HepG2 (cell line): ENCODE measurements around the gene PIEZO1. TPM values are rescaled to one million over a fixed set of nuclear protein-coding genes. Genes with fewer than 3 reads are reported as not detected.

ENCODE experiments used
- CHCHD3 ChIP-seq: sonication (generic); formaldehyde crosslinking; IDR thresholded peaks from 2 replicates; pipeline ENCODE4 v1.8.0; 2022; ENCODE audit warnings: mild to moderate bottlenecking, missing genetic modification reagents, moderate library complexity
- CREB1 ChIP-seq, 2 experiments: fragments of 450-650 bp in 1 of 2; IDR thresholded peaks; 2 replicates each; pipeline ENCODE4 v1.6.1; 2016 to 2017; ENCODE audit warnings: control low read depth in 1 of 2, mild to moderate bottlenecking in 1 of 2, missing compliant biosample characterization in 1 of 2, missing genetic modification characterization in 1 of 2
- HNRNPL ChIP-seq: fragments of 200-400 bp; formaldehyde crosslinking; IDR thresholded peaks from 2 replicates; pipeline ENCODE4 v1.6.1; 2017; ENCODE audit warnings: mild to moderate bottlenecking, low read depth, low read length
- NFATC3 ChIP-seq: sonication (generic); formaldehyde crosslinking; IDR thresholded peaks from 2 replicates; pipeline ENCODE4 v1.5.1; 2020; ENCODE audit warnings: mild to moderate bottlenecking, missing genetic modification reagents
- RBAK ChIP-seq: sonication (generic); formaldehyde crosslinking; IDR thresholded peaks from 2 replicates; pipeline ENCODE4 v1.5.1; 2020; ENCODE audit warnings: mild to moderate bottlenecking, missing genetic modification reagents
- RNF2 ChIP-seq: fragments of 450-650 bp; conservative IDR thresholded peaks from 2 replicates; pipeline ENCODE4 v1.6.1; 2016; ENCODE audit warnings: low read depth
- SAFB2 ChIP-seq: sonication (generic); formaldehyde crosslinking; IDR thresholded peaks from 2 replicates; pipeline ENCODE4 v1.5.1; 2020; ENCODE audit warnings: missing genetic modification reagents, low read depth, mild to moderate bottlenecking, borderline replicate concordance
- SIX1 ChIP-seq: sonication (generic); formaldehyde crosslinking; IDR thresholded peaks from 2 replicates; pipeline ENCODE4 v1.4.0; 2020; ENCODE audit warnings: missing genetic modification reagents, borderline replicate concordance
- SMYD3 ChIP-seq: sonication (generic); formaldehyde crosslinking; IDR thresholded peaks from 2 replicates; pipeline ENCODE4 v1.8.1; 2023; ENCODE audit warnings: mild to moderate bottlenecking, missing genetic modification reagents
- TAF1 ChIP-seq: sonication (generic); formaldehyde crosslinking; IDR thresholded peaks from 2 replicates; pipeline ENCODE4 v1.4.0; 2020; ENCODE audit warnings: missing genetic modification reagents
- TBX3 ChIP-seq: fragments of 450-650 bp; IDR thresholded peaks from 2 replicates; pipeline ENCODE4 v1.6.1; 2017; ENCODE audit warnings: antibody characterized with exemption, mild to moderate bottlenecking, inconsistent platforms, borderline replicate concordance
- ZBTB1 ChIP-seq: sonication (generic); formaldehyde crosslinking; IDR thresholded peaks from 2 replicates; pipeline ENCODE4 v1.4.0; 2020; ENCODE audit warnings: missing genetic modification reagents, borderline replicate concordance
- ZBTB21 ChIP-seq: sonication (generic); formaldehyde crosslinking; IDR thresholded peaks from 2 replicates; pipeline ENCODE4 v1.4.0; 2020; ENCODE audit warnings: missing genetic modification reagents
- ZBTB7B ChIP-seq: sonication (generic); formaldehyde crosslinking; IDR thresholded peaks from 2 replicates; pipeline ENCODE4 v1.4.0; 2020; ENCODE audit warnings: missing genetic modification reagents
- ZC3H4 ChIP-seq: sonication (generic); formaldehyde crosslinking; IDR thresholded peaks from 2 replicates; pipeline ENCODE4 v1.4.0; 2020; ENCODE audit warnings: missing genetic modification reagents, borderline replicate concordance
- ZKSCAN5 ChIP-seq: sonication (generic); formaldehyde crosslinking; IDR thresholded peaks from 2 replicates; pipeline ENCODE4 v1.5.1; 2020; ENCODE audit warnings: mild to moderate bottlenecking, missing genetic modification reagents
- ZNF235 ChIP-seq: sonication (generic); formaldehyde crosslinking; IDR thresholded peaks from 2 replicates; pipeline ENCODE4 v1.8.1; 2023; ENCODE audit warnings: mild to moderate bottlenecking, missing genetic modification reagents, borderline replicate concordance
- ZNF430 ChIP-seq: sonication (generic); formaldehyde crosslinking; IDR thresholded peaks from 2 replicates; pipeline ENCODE4 v1.9.0; 2021; ENCODE audit warnings: mild to moderate bottlenecking, missing genetic modification reagents
- ZNF468 ChIP-seq: sonication (generic); formaldehyde crosslinking; IDR thresholded peaks from 2 replicates; pipeline ENCODE4 v1.8.0; 2022; ENCODE audit warnings: mild to moderate bottlenecking, moderate library complexity, missing genetic modification reagents
- polyA plus RNA-seq, 8 experiments: library from polyadenylated mRNA; depleted of rRNA in 3 of 8; stranded (reverse) in 7 of 8; unstranded in 1 of 8; fragments of >200 nt; fragmentation: Illumina TruSeq in 4 of 8; extraction: Trizol in 4 of 8; gene quantifications; 2 replicates each; pipeline versions ENCODE4 v1.2.1 to v1.2.3, GENCODE V29; 2011 to 2016; ENCODE audit warnings: low read depth in 4 of 8, missing spikeins in 1 of 8, mixed read lengths in 1 of 8; ENCODE audit not compliant: insufficient read depth in 1 of 8
- total RNA-seq, 5 experiments: library from RNA; depleted of rRNA; stranded (reverse); fragments of >200 nt; fragmentation: Illumina TruSeq; extraction: Trizol; gene quantifications; 2 replicates each; pipeline ENCODE4 v1.2.3, GENCODE V29; 2016; ENCODE audit warnings: low read depth in 1 of 5
- TF ChIP-seq, protein P1 (sequence below): sonication (generic); formaldehyde crosslinking; conservative IDR thresholded peaks from 2 replicates; pipeline ENCODE4 v1.4.0; 2020; ENCODE audit warnings: missing genetic modification reagents
- TF ChIP-seq, protein P2 (sequence below): sonication (generic); formaldehyde crosslinking; IDR thresholded peaks from 2 replicates; pipeline ENCODE4 v1.5.0; 2020; ENCODE audit warnings: mild to moderate bottlenecking, missing genetic modification reagents, moderate library complexity
- TF ChIP-seq, protein P3 (sequence below): sonication (generic); formaldehyde crosslinking; IDR thresholded peaks from 2 replicates; pipeline ENCODE4 v1.8.1; 2023; ENCODE audit warnings: mild to moderate bottlenecking, inconsistent platforms, moderate library complexity, missing genetic modification reagents, borderline replicate concordance
- TF ChIP-seq, protein P4 (sequence below): IDR thresholded peaks from 2 replicates; pipeline ENCODE4 v1.6.1; 2012; ENCODE audit warnings: inconsistent platforms
- TF ChIP-seq, protein P5 (sequence below): sonication (generic); formaldehyde crosslinking; conservative IDR thresholded peaks from 2 replicates; pipeline ENCODE4 v1.8.0; 2022; ENCODE audit warnings: mild to moderate bottlenecking, moderate library complexity, missing genetic modification reagents

The PIEZO1 gene
- total and polyA plus RNA-seq, 2 of the 13 experiments (the other 11 are each of a cell fraction or from before 2014, with no cell fraction given): 67.9 to 85.0 TPM

DNA sequence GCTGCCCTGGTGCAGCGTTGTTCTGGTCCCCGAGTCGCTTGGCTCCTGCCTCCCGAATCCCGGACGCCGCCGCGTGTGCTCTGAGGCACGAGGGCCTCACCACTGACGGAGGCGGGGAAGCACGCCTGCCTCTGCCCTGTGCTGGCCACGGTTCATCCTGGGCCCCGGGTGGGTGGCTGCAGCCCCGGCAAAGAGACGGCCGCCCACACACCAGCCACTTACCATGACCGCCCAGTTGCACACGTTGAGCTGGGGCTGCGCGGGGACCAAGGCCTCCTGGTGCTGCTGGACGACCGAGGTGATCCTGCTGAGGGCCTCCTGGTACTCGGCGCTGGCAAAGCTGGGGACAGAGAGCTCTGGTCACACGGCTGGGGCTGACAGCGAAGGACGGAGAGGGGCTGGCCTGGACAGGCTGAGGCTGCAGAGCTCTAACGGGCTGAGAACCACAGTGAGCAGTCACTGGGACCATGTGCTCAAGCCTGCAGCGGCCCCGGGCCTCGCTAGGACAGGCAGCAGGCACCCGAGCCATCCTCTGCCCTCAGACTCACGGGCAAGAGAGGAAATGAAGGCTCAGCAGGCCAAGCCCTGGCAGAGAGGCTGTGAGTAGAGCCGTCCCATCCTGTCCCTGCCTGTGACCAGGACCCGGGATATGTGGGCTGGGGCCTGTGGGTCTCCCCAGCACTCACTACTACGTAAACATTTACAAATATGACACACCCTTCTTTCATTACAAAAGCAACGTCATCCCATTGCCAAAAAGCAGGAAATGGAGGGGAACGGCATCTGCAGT is 33.0 kb upstream of the PIEZO1 start (continued):
- TF ChIP-seq CREB1 (IDR thresholded peaks at IDR 0.05): peak; percentile 68; the same call in 1 of the 2 replicates
- TF ChIP-seq CREB1 (CRISPR knock-in tag; IDR thresholded peaks at IDR 0.05): no peak
- no peak for TF ChIP-seq ZNF430 (CRISPR knock-in tag)
- no peak for TF ChIP-seq ZBTB7B (CRISPR knock-in tag)
- TF ChIP-seq, protein P1, sequence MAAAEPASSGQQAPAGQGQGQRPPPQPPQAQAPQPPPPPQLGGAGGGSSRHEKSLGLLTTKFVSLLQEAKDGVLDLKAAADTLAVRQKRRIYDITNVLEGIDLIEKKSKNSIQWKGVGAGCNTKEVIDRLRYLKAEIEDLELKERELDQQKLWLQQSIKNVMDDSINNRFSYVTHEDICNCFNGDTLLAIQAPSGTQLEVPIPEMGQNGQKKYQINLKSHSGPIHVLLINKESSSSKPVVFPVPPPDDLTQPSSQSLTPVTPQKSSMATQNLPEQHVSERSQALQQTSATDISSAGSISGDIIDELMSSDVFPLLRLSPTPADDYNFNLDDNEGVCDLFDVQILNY: 0 out of 2 replicates have a peak, but pooled peaks have one; percentile 12
- TF ChIP-seq SMYD3 (CRISPR knock-in tag): no peak
- TF ChIP-seq, protein P2, sequence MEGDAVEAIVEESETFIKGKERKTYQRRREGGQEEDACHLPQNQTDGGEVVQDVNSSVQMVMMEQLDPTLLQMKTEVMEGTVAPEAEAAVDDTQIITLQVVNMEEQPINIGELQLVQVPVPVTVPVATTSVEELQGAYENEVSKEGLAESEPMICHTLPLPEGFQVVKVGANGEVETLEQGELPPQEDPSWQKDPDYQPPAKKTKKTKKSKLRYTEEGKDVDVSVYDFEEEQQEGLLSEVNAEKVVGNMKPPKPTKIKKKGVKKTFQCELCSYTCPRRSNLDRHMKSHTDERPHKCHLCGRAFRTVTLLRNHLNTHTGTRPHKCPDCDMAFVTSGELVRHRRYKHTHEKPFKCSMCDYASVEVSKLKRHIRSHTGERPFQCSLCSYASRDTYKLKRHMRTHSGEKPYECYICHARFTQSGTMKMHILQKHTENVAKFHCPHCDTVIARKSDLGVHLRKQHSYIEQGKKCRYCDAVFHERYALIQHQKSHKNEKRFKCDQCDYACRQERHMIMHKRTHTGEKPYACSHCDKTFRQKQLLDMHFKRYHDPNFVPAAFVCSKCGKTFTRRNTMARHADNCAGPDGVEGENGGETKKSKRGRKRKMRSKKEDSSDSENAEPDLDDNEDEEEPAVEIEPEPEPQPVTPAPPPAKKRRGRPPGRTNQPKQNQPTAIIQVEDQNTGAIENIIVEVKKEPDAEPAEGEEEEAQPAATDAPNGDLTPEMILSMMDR (CRISPR knock-in tag): 0 out of 2 replicates have a peak, but pooled peaks have one; percentile 11
- TF ChIP-seq, protein P3, sequence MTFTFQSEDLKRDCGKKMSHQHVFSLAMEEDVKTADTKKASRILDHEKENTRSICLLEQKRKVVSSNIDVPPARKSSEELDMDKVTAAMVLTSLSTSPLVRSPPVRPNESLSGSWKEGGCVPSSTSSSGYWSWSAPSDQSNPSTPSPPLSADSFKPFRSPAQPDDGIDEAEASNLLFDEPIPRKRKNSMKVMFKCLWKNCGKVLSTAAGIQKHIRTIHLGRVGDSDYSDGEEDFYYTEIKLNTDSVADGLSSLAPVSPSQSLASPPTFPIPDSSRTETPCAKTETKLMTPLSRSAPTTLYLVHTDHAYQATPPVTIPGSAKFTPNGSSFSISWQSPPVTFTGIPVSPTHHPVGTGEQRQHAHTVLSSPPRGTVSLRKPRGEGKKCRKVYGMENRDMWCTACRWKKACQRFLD (CRISPR knock-in tag): no peak
- TF ChIP-seq ZNF468 (CRISPR knock-in tag): peak; percentile 34; the same call in 1 of the 2 replicates
- 0 out of 2 replicates have a peak, but pooled peaks have one; percentile 34 for TF ChIP-seq HNRNPL
- peak; percentile 71; the same call in 1 of the 2 replicates for TF ChIP-seq ZNF235
- TF ChIP-seq ZKSCAN5 (CRISPR knock-in tag): no peak
- peak; percentile 25; the same call in 1 of the 2 replicates for TF ChIP-seq SAFB2
- no peak for TF ChIP-seq TBX3
- TF ChIP-seq ZBTB21 (CRISPR knock-in tag): peak; percentile 57; the same call in 1 of the 2 replicates
- TF ChIP-seq RBAK (CRISPR knock-in tag): no peak
- peak; percentile 21; the same call in 1 of the 2 replicates for TF ChIP-seq TAF1 (CRISPR knock-in tag)
- 0 out of 2 replicates have a peak, but pooled peaks have one; percentile 48 for TF ChIP-seq CHCHD3 (CRISPR knock-in tag)
- TF ChIP-seq, protein P4, sequence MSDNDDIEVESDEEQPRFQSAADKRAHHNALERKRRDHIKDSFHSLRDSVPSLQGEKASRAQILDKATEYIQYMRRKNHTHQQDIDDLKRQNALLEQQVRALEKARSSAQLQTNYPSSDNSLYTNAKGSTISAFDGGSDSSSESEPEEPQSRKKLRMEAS: peak; percentile 40
- TF ChIP-seq, protein P5, sequence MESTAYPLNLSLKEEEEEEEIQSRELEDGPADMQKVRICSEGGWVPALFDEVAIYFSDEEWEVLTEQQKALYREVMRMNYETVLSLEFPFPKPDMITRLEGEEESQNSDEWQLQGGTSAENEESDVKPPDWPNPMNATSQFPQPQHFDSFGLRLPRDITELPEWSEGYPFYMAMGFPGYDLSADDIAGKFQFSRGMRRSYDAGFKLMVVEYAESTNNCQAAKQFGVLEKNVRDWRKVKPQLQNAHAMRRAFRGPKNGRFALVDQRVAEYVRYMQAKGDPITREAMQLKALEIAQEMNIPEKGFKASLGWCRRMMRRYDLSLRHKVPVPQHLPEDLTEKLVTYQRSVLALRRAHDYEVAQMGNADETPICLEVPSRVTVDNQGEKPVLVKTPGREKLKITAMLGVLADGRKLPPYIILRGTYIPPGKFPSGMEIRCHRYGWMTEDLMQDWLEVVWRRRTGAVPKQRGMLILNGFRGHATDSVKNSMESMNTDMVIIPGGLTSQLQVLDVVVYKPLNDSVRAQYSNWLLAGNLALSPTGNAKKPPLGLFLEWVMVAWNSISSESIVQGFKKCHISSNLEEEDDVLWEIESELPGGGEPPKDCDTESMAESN (CRISPR knock-in tag): 0 out of 2 replicates have a peak, but pooled peaks have one; percentile 3
- no peak for TF ChIP-seq RNF2
- TF ChIP-seq ZBTB1 (CRISPR knock-in tag): no peak
- no peak for TF ChIP-seq SIX1
- no peak for TF ChIP-seq NFATC3
- TF ChIP-seq ZC3H4 (CRISPR knock-in tag): no peak
